Renal cortex interstitium (tissue), 11 donors: ENCODE measurements around the gene RBFOX2. TPM values are rescaled to one million over a fixed set of nuclear protein-coding genes. Genes with fewer than 3 reads are reported as not detected.
A peak's percentile ranks its signal among the peaks of the same experiment; 100 is the strongest.

Experiments used
- DNase-seq, 11 donors: peaks; one replicate each; pipeline ENCODE4 v3.0.0-alpha.2; 2013; ENCODE audit warnings: low read depth in 9 of 11, low spot score in 4 of 11; ENCODE audit errors: extremely low read depth in 1 of 11
- polyA plus RNA-seq, 3 donors: library from polyadenylated mRNA; unstranded; fragments of 120-200 nt; gene quantifications; one replicate each; pipeline ENCODE4 v1.2.1, GENCODE V29; 2013; ENCODE audit not compliant: insufficient read length in 3 of 3

The RBFOX2 gene
- polyA plus RNA-seq, 3 donors: 114 to 137 (median 130) TPM

GRCh38 chr22:35919002-35919542, 109.6 kb downstream of the RBFOX2 start:
- DNase-seq: no peak

- no peak for DNase-seq
These were observed 110.2 kb downstream of the RBFOX2 start for GRCh38 chr22:35918456-35918855.

- no peak for DNase-seq
These were observed 111.0 kb downstream of the RBFOX2 start for GRCh38 chr22:35917651-35918050.

- DNase-seq: no peak
These were observed 113.1 kb downstream of the RBFOX2 start for GRCh38 chr22:35915477-35916013.

- peak; percentile 82 to 95 (median 88) for DNase-seq
These were observed 113.8 kb downstream of the RBFOX2 start for GRCh38 chr22:35914665-35915476.

GRCh38 chr22:35914357-35914664, 114.3 kb downstream of the RBFOX2 start:
- no peak for DNase-seq

- no peak for DNase-seq
These were observed 114.7 kb downstream of the RBFOX2 start for GRCh38 chr22:35913925-35914324.

GRCh38 chr22:35912658-35913057, 116.0 kb downstream of the RBFOX2 start:
- DNase-seq: no peak

- no peak for DNase-seq
These were observed 116.7 kb downstream of the RBFOX2 start for GRCh38 chr22:35911877-35912276.

- DNase-seq: no peak
These were observed 117.7 kb downstream of the RBFOX2 start for GRCh38 chr22:35910926-35911325.

GRCh38 chr22:35910003-35910769, 118.4 kb downstream of the RBFOX2 start:
- no peak for DNase-seq

GRCh38 chr22:35905894-35906293, 122.7 kb downstream of the RBFOX2 start:
- DNase-seq: no peak

GRCh38 chr22:35904752-35905151, 123.9 kb downstream of the RBFOX2 start:
- no peak for DNase-seq

- DNase-seq: no peak
These were observed 124.3 kb downstream of the RBFOX2 start for GRCh38 chr22:35904336-35904692.

- DNase-seq: no peak
These were observed 124.9 kb downstream of the RBFOX2 start for GRCh38 chr22:35903571-35904335.

GRCh38 chr22:35900483-35901168, 128.0 kb downstream of the RBFOX2 start:
- DNase-seq: no peak

- DNase-seq: no peak
These were observed 128.9 kb downstream of the RBFOX2 start for GRCh38 chr22:35899736-35900135.

- DNase-seq: no peak
These were observed 132.4 kb downstream of the RBFOX2 start for GRCh38 chr22:35896111-35896705.
